T-helper 9 cell (primary cell): ENCODE measurements around the gene SLC25A18.
"Not testable (repeated sequence)": the region's sequence is repeated elsewhere in the genome, so short reads cannot be mapped to it uniquely, and the experiment has no call there.

ENCODE experiments used
- DNase-seq: peaks from one replicate; pipeline ENCODE4 v3.0.0-alpha.2; 2020
- total RNA-seq, 2 donors: gene quantifications; one replicate each; lab custom pipeline; 2026; lab: John Stamatoyannopoulos, UW

The SLC25A18 gene
- total RNA-seq: 0 reads per million in 2 donors

- DNase-seq: no peak
Observed at GRCh38 chr22:17562906-17563870, at the start of gene SLC25A18. TSS of gene SLC25A18 (plus strand) at chr22:17563498. CDS start at chr22:17579945, 16,447 bp downstream.

DNA sequence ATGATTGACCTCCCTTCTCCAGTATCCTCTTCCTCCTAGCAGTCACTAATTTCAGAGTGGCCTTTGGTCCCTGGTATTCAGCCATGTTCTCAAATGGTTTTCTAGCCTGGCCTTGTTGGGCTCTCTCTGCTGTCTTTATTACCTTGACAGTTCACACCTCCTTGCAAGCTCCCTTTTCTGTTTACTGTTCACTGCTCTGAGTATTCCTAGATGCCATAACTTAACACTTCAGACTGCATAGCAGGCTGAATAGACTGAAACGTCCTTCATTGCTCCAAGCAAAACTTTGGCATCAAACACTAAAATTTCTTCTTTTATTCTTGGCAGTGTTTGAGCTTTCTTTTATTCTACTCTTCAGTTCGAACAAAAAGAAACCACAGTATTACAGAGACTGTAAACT, 49.7 kb upstream of the SLC25A18 start:
- DNase-seq: no peak

DNA sequence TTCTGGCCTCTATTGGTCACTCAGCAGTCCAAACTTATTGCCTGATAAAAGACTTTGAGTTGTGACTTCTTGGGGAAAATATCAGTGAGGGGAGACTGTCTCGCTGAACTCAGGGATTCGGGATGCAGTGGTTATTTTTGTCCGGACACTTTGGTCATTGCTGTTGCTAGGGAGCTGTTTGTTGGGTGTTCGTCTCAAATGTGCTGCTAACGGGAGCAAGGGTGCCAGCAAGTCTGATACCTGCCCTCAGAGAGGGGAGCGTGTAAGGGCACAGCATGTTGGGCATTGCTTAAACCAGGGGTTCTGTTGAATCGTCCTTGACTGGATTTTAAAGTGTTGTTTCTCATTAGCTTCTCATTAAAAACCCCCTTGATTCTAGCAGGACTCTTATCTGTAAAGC, 49.2 kb upstream of the SLC25A18 start:
- no peak for DNase-seq

DNA sequence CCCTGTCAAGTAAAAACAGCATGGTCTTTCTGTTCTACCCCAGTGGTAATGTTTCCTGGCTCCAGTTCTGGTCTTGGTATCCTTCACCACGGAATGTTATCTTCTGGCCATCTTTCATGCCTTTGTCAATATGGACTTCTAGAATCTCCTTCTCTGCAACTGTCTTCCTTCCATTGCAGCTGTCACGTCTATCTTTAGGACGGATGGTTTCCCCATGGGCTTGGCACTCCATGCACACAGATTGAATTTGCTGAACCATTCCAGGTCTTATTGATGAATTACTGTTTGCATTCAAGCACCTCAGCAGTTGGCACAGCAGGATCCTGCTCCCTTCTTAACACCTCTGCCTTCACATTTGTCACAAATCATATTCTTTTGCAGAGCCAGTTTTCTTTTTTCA, 44.9 kb upstream of the SLC25A18 start:
- DNase-seq: no peak

DNA sequence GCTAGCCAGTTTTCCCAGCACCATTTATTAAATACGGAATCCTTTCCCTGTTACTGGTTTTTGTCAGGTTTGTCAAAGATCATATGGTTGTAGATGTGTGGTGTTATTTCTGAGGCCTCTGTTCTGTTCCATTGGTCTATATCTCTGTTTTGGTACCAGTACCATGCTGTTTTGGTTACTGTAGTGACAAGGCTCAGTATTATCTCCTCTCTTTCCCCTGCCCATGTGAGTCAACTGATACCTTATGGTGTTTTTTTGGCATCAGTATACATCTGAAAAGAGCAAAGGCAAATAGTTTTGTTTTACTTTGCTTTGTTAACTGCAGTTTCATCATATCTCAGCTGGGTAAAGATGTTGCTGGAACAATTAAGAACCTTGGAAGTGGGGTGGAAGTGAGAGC, 41.3 kb upstream of the SLC25A18 start:
- not testable (repeated sequence) for DNase-seq

- no peak for DNase-seq
Observed at GRCh38 chr22:17523925-17524324, 39.4 kb upstream of the SLC25A18 start.

GRCh38 chr22:17536269-17536668, 27.0 kb upstream of the SLC25A18 start:
- DNase-seq: no peak

DNA sequence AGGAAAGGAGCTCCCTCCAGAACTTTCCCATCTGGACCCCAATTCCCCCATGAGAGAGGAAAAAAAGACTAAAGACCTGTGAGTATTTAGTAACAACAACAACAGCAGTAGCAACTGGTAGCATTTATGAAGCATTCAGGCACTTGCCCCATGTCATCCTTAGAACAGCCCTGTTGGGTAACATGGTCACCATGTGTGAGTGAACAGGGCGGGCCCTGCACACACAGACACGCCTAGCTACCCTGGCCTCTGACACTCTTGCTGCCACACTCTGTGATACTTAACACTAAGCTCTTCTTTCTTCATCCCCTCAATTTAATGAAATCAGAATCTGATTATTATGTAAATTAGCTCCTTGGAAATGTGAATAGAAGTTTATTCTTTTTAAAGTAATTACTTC, 26.1 kb upstream of the SLC25A18 start:
- no peak for DNase-seq

- no peak for DNase-seq
Observed at GRCh38 chr22:17540481-17540880, 22.8 kb upstream of the SLC25A18 start.

GRCh38 chr22:17541476-17541875, 21.8 kb upstream of the SLC25A18 start:
- DNase-seq: no peak

DNA sequence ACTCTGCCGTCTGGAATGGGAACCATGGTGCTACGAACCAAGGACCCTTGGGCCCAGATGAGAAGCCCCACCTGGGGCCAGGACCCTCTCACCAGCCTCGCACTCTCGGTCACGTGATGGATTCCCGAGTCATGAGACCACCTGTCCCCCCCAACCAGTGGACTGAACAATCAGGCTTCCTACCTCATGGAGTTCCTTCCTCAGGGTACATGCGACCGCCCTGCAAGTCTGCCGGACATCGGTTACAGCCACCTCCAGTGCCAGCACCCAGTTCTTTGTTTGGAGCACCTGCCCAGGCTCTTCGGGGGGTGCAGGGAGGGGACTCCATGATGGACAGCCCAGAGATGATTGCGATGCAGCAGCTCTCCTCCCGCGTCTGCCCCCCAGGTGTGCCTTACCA, 20.8 kb upstream of the SLC25A18 start:
- DNase-seq: no peak

DNA sequence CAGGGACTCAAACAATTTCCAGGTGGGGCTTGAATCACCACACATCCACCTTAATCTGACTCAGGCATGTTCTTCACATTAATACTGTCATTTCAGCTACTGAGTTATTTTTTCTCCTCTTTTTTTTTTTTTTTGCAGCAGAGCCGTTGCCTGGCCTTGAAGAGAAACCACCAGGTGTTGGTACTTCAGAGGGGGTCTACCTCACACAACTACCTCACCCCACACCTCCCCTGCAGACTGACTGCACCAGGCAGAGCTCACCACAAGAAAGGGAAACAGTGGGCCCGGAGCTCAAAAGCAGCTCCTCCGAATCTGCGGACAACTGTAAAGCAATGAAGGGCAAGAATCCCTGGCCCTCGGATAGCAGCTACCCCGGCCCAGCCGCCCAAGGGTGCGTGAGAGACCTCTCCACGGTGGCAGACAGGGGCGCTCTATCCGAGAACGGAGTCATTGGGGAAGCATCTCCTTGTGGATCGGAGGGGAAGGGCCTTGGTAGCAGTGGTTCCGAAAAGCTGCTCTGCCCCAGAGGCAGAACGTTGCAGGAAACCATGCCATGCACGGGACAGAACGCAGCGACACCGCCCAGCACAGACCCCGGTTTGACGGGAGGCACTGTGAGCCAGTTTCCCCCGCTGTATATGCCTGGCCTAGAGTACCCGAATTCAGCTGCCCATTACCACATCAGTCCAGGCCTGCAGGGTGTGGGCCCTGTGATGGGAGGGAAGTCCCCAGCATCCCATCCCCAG, 15.1 kb upstream of the SLC25A18 start:
- no peak for DNase-seq

GRCh38 chr22:17548756-17549035, 14.6 kb upstream of the SLC25A18 start:
- DNase-seq: no peak

DNA sequence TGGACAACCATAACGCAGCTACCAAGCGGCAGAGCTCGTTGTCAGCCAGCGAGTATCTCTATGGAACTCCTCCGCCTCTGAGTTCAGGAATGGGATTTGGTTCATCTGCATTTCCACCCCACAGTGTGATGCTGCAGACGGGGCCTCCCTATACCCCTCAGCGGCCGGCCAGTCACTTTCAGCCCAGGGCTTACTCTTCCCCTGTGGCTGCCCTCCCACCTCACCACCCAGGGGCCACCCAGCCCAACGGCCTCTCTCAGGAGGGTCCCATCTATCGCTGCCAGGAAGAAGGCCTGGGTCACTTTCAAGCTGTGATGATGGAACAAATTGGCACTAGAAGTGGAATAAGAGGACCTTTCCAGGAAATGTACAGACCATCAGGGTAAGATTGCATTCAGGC, 14.1 kb upstream of the SLC25A18 start:
- no peak for DNase-seq

DNA sequence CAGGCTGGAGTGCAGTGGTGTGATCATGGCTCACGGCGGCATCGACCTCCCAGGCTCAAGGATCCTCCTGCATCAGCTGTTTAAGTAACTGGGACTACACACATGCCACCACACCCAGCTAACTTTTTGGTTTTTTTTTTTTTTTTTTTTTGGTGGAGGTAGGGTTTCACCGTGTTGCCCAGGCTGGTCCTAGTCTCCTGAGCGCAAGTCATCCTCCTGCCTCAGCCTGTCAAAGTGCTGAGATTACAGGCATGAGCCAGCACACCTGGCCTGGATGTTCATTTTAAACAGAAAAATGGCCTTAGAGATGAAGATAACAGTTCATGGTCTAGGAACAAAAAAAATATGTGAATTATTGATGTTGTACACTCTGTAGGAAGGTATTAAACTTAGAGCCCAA, 13.6 kb upstream of the SLC25A18 start:
- no peak for DNase-seq

DNA sequence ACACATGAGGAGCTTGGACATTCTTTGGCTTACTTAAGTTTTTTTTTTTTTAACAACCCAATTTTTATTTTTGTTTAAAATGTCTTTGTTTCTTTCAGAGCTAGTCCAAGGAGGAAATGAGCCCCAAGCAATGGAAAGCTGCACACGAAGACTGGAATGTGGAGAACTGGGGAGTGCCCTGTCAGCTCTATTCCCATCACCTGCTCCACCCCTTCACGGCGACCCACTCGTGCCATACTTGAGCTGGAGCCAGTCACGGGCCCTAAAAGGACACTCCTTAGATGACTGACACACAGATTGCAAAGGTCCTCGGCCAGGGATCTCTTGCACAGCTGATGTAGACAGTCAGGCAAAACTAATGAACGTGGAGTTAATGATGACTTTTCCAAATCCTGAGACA, 10.6 kb upstream of the SLC25A18 start:
- no peak for DNase-seq

GRCh38 chr22:17554814-17555213, 8.5 kb upstream of the SLC25A18 start:
- no peak for DNase-seq

- DNase-seq: no peak
Observed at GRCh38 chr22:17559188-17559587, 4.1 kb upstream of the SLC25A18 start.

DNA sequence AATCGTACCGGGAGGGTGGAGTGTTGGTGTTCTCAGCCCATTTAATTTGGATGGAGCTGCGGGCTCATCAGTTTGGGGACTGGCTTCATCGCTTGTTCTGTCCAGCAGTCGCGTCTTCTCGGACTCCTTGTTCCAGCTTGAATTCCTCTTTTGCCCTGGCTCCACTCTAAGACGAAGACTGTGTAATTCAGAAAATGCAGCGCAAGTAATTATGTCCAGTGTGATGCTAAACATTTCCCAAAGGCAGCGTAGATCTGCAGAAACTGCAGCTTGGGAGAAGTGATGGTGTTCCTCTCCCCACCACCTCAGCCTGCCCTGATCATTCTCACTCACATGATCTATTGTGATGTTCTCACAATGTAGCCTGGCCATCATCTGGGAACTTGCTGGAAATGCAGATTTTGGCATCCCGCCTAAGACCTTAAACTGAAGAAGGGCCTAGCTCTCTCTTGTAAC, 666 bp downstream of the SLC25A18 start:
- DNase-seq: no peak

- not testable (repeated sequence) for DNase-seq
Observed at GRCh38 chr22:17566016-17566687, 2.9 kb downstream of the SLC25A18 start.

DNA sequence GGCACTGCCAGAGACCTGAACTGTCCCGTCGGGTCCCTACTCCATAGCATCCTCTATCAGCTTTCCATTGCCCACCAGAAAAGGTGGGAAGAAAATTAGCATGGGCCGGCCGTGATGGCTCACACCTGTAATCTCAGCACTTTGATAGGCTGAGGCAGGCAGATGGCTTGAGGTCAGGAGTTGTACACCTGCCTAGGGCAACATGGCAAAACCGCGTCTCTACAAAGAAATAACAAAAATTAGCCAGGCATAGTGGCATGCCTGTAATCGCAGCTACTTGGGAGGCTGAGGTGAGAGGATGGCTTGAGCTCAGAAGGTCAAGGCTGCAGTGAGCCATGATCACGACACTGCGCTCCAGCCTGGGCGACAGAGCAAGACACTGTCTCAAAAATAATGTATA, 3.5 kb downstream of the SLC25A18 start:
- no peak for DNase-seq

- DNase-seq: no peak
Observed at GRCh38 chr22:17569971-17570511, 6.7 kb downstream of the SLC25A18 start.
